ENCODE results near the gene PHF1. TPM values are rescaled to one million over a fixed set of nuclear protein-coding genes. Genes with fewer than 3 reads are reported as not detected.

The PHF1 gene
- polyA plus RNA-seq, 1 donor (not counting 4 experiments of a cell fraction or from before 2014, with no cell fraction given), result 15.8 TPM

DNA sequence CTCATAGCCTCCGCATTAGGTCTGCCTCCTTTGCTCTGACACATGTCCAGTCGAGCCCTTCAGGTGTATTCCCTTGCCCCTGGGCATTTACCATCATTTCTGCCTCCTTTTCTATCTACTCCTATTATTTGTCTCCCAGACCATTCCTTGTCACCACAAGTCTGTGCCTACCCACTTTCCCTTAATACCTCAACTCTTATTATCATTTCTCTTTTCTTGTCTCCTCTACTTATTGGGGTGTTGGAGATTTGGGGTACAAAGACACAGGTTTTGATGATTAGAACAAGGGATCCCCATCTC is 10.5 kb downstream of the PHF1 start:
- H3K79me2 ChIP-seq (ENCODE audit: control insufficient read depth, insufficient read depth, low read length), result peaks cover 13% of the 10 kb centered on the region
- no peaks in the 10 kb centered on the region for H3K27me3 ChIP-seq (ENCODE audit: control insufficient read depth, extremely low read depth, insufficient read depth, low read length)
- H4K20me1 ChIP-seq (ENCODE audit: control insufficient read depth, extremely low read depth, insufficient read depth, low read length), result peaks cover 4% of the 10 kb centered on the region
- TF ChIP-seq EZH2 (IDR thresholded peaks at IDR 0.05; ENCODE audit: low read length), result no peak
- TF ChIP-seq, protein P1, sequence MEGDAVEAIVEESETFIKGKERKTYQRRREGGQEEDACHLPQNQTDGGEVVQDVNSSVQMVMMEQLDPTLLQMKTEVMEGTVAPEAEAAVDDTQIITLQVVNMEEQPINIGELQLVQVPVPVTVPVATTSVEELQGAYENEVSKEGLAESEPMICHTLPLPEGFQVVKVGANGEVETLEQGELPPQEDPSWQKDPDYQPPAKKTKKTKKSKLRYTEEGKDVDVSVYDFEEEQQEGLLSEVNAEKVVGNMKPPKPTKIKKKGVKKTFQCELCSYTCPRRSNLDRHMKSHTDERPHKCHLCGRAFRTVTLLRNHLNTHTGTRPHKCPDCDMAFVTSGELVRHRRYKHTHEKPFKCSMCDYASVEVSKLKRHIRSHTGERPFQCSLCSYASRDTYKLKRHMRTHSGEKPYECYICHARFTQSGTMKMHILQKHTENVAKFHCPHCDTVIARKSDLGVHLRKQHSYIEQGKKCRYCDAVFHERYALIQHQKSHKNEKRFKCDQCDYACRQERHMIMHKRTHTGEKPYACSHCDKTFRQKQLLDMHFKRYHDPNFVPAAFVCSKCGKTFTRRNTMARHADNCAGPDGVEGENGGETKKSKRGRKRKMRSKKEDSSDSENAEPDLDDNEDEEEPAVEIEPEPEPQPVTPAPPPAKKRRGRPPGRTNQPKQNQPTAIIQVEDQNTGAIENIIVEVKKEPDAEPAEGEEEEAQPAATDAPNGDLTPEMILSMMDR (optimal IDR thresholded peaks at IDR 0.05 in 1 of 3, IDR thresholded peaks at IDR 0.05 in 1 of 3, conservative IDR thresholded peaks at IDR 0.05 in 1 of 3; ENCODE audit: extremely low read depth in 1 of 3, insufficient read depth in 2 of 3, low read length in 3 of 3), result no peak
- no peak overlapping the region for H3K27ac ChIP-seq (ENCODE audit: control insufficient read depth, insufficient read depth, low read length)
- DNase-seq (ENCODE audit: low read depth, low spot score) (no peak), FAIRE-seq (no peak)
- H3K4me3 ChIP-seq (ENCODE audit: control insufficient read depth in 2 of 3, extremely low read depth in 1 of 3, insufficient read depth in 2 of 3, low read depth in 1 of 3, low read length in 3 of 3), result no peak overlapping the region
- H3K9me3 ChIP-seq (ENCODE audit: control insufficient read depth, low read depth, low read length), result no peaks in the 10 kb centered on the region
- H3K9me1 ChIP-seq (ENCODE audit: control insufficient read depth, extremely low read depth, insufficient read depth, low read length), result no peaks in the 10 kb centered on the region
- peaks cover 27% of the 10 kb centered on the region for H3K4me1 ChIP-seq (ENCODE audit: control insufficient read depth, extremely low read depth, insufficient read depth, low read length)
- H3K9ac ChIP-seq (ENCODE audit: control insufficient read depth, extremely low read depth, insufficient read depth, low read length), result no peak overlapping the region
- H3K36me3 ChIP-seq (ENCODE audit: control insufficient read depth in 2 of 2, extremely low read depth in 1 of 2, insufficient read depth in 2 of 2, low read length in 2 of 2), result peaks cover 3 to 8% of the 10 kb centered on the region in 2 experiments
- H2AFZ ChIP-seq (ENCODE audit: control insufficient read depth, low read length), result no peak overlapping the region
- dilution Hi-C loops (cut with MboI; ENCODE audit: extremely low pct_ligation_motif_present, low sequenced_read_pairs), result no loop called here
- H3K4me2 ChIP-seq (ENCODE audit: control insufficient read depth, extremely low read depth, insufficient read depth, low read depth, low read length), result no peak overlapping the region

DNA sequence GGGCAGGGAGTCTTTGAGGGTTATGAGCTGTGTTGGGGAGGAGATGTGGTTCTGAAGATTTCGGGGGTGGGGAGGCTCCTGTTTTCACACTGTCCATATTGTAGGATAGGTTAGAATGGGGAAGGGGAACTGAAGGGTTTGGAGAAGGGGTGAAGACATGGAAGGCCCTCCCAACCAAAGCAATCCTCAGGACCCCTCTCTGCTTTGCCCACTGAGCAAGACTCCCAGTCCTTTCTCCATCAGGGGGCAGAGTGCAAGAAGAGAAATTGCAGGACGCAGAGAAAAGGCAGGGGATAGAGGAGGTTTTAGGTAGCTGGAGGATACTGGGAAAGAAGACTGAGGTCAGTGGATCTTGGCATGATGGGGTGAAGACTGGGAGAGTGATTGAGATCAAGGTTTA is 13.0 kb downstream of the PHF1 start:
- Histone ChIP-seq H4K20me1 (ENCODE audit: control insufficient read depth, extremely low read depth, insufficient read depth, low read length) (no peaks in the 10 kb centered on the region), H3K4me2 (ENCODE audit: control insufficient read depth, extremely low read depth, insufficient read depth, low read depth, low read length) (no peak overlapping the region), H3K9ac (ENCODE audit: control insufficient read depth, extremely low read depth, insufficient read depth, low read length) (no peak overlapping the region), H2AFZ (ENCODE audit: control insufficient read depth, low read length) (no peak overlapping the region), H3K79me2 (ENCODE audit: control insufficient read depth, insufficient read depth, low read length) (peaks cover 4% of the 10 kb centered on the region), H3K36me3 (ENCODE audit: control insufficient read depth in 2 of 2, extremely low read depth in 1 of 2, insufficient read depth in 2 of 2, low read length in 2 of 2) (no peaks in the 10 kb centered on the region), H3K27ac (ENCODE audit: control insufficient read depth, insufficient read depth, low read length) (no peak overlapping the region), H3K4me3 (ENCODE audit: control insufficient read depth in 2 of 3, extremely low read depth in 1 of 3, insufficient read depth in 2 of 3, low read depth in 1 of 3, low read length in 3 of 3) (no peak overlapping the region), H3K9me3 (ENCODE audit: control insufficient read depth, low read depth, low read length) (no peaks in the 10 kb centered on the region), H3K27me3 (ENCODE audit: control insufficient read depth, extremely low read depth, insufficient read depth, low read length) (no peaks in the 10 kb centered on the region), H3K9me1 (ENCODE audit: control insufficient read depth, extremely low read depth, insufficient read depth, low read length) (no peaks in the 10 kb centered on the region), H3K4me1 (ENCODE audit: control insufficient read depth, extremely low read depth, insufficient read depth, low read length) (peaks cover 24% of the 10 kb centered on the region)
- dilution Hi-C loops (cut with MboI; ENCODE audit: extremely low pct_ligation_motif_present, low sequenced_read_pairs), result no loop called here
- DNase-seq (ENCODE audit: low read depth, low spot score) (no peak), FAIRE-seq (no peak)
- TF ChIP-seq, protein P1 (optimal IDR thresholded peaks at IDR 0.05 in 1 of 3, IDR thresholded peaks at IDR 0.05 in 1 of 3, conservative IDR thresholded peaks at IDR 0.05 in 1 of 3; ENCODE audit: extremely low read depth in 1 of 3, insufficient read depth in 2 of 3, low read length in 3 of 3), result no peak
- TF ChIP-seq EZH2 (IDR thresholded peaks at IDR 0.05; ENCODE audit: low read length), result no peak

Measured in keratinocyte (primary cell).